H1 (cell line): ENCODE results near the gene TMEM163.

Source experiments
- CTCF ChIP-seq, 3 experiments: IDR thresholded peaks; 1 replicate in 2 of 3; 2 replicates in 1 of 3; pipeline versions ENCODE4 v1.5.1 to v1.6.1; 2011; ENCODE audit warnings: low read length in 3 of 3, mild to moderate bottlenecking in 3 of 3, inconsistent platforms in 2 of 3, low read depth in 1 of 3, moderate library complexity in 1 of 3; ENCODE audit not compliant: insufficient read depth in 1 of 3; ENCODE audit errors: control extremely low read depth in 1 of 3
- HDAC2 ChIP-seq, 2 experiments: fragments of 300-600 bp in 1 of 2; sonication (generic) in 1 of 2; IDR thresholded peaks; 2 replicates each; pipeline ENCODE4 v1.6.1; 2011 to 2012; ENCODE audit warnings: low read depth in 2 of 2, low read length in 2 of 2, mild to moderate bottlenecking in 2 of 2, moderate library complexity in 2 of 2, borderline replicate concordance in 1 of 2, inconsistent platforms in 1 of 2

- TF ChIP-seq CTCF (IDR thresholded peaks at IDR 0.05; ENCODE audit: control extremely low read depth in 1 of 3, insufficient read depth in 1 of 3, low read depth in 1 of 3, low read length in 3 of 3) (no peak), HDAC2 (IDR thresholded peaks at IDR 0.05; ENCODE audit: borderline replicate concordance in 1 of 2, low read depth in 2 of 2, low read length in 2 of 2) (no peak)
Measured at GRCh38 chr2:134603966-134604365, 114.8 kb downstream of the TMEM163 start.
